HL-60 (cell line): ENCODE measurements around the gene SETBP1.

Source experiments
- CTCF ChIP-seq: IDR thresholded peaks from one replicate; pipeline ENCODE4 v1.5.1; 2011; ENCODE audit warnings: low read length, control low read depth, inconsistent platforms; ENCODE audit not compliant: insufficient read depth
- GABPA ChIP-seq: IDR thresholded peaks from 2 replicates; pipeline ENCODE4 v1.6.1; 2012; ENCODE audit warnings: low read depth
- REST ChIP-seq: IDR thresholded peaks from 2 replicates; pipeline ENCODE4 v1.6.1; 2012; ENCODE audit warnings: low read depth; ENCODE audit not compliant: insufficient replicate concordance

GRCh38 chr18:44987371-44987770 lies 306.7 kb downstream of the SETBP1 start:
- TF ChIP-seq REST = no peak
- TF ChIP-seq CTCF = no peak
- TF ChIP-seq GABPA = no peak
